Measurements from ENCODE around the gene MCTS1. TPM values are rescaled to one million over a fixed set of nuclear protein-coding genes. Genes with fewer than 3 reads are reported as not detected.
"Not testable (repeated sequence)": the region's sequence is repeated elsewhere in the genome, so short reads cannot be mapped to it uniquely, and the experiment has no call there.

The MCTS1 gene
- 81.7 and 88.3 TPM in 2 replicates for total RNA-seq (2014; rRNA removed; shearing (Covaris generic))

DNA sequence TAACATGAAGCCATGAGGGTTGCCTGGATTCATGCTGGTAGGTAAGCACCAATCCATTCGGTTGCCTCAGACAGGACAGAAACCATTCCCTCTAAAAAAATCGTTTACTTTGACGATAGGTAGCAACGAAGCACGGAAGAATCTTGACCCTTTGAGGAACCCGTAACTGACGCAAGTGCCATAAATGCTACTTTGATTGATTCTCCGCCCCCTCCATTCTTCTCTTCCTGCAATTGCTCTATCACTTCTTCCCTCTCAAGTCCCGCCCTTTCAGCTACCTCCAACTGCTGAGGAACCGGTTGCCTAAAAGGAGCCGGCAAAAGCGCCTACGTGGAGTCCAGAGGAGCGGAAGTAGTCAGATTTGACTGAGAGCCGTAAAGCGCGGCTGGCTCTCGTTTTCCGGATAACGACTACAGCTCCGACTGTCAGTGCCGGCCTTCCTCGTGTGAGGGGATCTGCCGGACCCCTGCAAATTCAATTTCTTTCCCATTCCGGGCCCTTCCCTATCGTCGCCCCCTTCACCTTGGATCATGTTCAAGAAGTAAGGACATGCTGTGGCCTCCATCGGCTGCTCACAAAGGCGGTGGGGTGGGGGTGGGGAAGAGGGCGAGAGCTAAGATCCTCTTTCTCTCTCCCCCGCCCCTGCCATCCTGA lies at the start of gene MCTS1:
MCTS1 (plus strand) TSS at position 395 of the 654 bp plus-strand sequence; CDS start at position 531, 136 bp downstream.
- peak; percentile 91 for DNase-seq (ENCODE audit: low read depth)

GRCh38 chrX:120556251-120556650 lies 47.6 kb upstream of the MCTS1 start:
- DNase-seq (ENCODE audit: low read depth) = no peak

DNA sequence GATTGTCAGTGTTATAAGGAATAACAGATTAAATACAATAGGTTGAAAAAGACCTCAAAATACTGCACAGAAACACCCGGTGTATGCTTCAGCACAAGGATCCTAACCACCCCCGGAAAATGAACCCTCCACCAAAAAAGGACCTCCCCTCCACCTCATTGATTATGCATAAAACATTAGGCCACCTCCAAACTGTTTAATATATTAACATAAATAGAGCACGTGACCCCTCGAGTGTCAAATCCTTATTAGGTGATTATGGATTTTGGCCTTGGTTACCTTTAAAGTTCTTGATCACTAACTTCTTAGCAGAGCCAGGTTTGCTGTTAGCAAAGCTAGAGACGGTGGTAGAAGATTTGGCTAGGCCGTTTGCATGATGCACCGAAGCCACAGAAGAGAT lies 44.1 kb upstream of the MCTS1 start:
- DNase-seq (ENCODE audit: low read depth) = no peak

DNA sequence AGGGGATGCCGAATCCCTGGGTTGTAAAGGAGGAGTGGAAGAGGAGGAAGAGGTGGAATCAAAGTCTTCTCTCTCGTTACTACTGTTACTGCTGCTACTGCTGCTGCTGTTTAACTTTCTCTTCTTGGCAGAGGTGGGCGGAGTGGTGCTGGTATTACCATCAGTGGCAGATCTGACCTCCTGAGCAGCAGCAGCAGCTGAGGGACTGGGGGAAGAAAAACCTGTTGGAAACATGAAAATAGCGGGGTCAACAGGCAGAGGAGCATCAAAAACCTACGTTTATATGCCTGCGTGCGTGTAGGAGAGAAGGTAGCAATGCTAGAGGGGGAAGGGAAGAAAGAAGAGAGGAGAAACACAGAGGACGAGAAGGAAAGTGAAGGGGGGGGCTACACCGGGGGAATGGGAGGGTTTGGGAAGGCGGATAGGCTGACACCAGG lies 43.5 kb upstream of the MCTS1 start:
- DNase-seq (ENCODE audit: low read depth) = peak; percentile 37

DNA sequence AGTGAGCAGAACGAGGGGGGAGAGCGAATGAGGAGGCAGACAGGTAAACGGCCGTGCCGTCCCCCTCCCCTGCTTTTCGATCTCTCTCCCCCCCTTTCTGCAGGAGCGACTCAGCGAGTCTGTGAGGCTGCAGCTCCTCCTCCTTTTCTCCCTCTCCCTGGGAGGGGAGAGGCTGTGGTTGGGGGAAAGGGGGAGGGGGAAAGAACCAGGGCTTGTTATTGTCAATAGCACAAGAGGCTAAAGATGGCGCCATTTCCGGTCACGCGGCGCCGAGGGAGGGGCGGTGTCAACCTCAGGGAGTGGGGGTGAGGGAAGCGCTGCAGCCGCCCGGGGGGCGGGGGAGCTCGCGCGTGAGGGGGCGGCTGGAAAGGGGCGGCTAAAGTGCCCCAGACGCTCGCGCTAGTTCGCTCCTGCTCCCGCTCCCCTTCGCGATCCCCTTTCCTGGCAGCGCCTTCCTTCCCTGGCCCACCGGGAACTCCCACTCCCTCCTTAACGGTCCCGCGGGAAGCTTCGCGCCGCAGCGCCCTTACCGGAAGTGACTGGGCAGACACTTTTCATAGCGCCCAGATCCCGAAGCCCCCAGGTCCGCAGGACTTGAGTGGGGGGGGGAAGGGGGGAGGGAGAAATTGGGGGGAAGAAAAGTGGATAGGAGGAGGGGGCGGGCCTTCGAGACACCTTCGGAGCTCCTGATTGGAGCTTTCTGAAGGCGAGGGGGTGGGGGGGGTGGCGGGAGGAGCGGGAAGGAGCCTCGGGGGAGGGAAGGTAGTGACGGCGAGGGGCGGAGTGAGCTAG lies 42.9 kb upstream of the MCTS1 start, which contains the start of gene CUL4B:
CUL4B (minus strand) TSS at position 121 of the 792 bp plus-strand sequence. CDS start 324 bp downstream, outside the sequence.
- peak; percentile 93 for DNase-seq (ENCODE audit: low read depth)

DNA sequence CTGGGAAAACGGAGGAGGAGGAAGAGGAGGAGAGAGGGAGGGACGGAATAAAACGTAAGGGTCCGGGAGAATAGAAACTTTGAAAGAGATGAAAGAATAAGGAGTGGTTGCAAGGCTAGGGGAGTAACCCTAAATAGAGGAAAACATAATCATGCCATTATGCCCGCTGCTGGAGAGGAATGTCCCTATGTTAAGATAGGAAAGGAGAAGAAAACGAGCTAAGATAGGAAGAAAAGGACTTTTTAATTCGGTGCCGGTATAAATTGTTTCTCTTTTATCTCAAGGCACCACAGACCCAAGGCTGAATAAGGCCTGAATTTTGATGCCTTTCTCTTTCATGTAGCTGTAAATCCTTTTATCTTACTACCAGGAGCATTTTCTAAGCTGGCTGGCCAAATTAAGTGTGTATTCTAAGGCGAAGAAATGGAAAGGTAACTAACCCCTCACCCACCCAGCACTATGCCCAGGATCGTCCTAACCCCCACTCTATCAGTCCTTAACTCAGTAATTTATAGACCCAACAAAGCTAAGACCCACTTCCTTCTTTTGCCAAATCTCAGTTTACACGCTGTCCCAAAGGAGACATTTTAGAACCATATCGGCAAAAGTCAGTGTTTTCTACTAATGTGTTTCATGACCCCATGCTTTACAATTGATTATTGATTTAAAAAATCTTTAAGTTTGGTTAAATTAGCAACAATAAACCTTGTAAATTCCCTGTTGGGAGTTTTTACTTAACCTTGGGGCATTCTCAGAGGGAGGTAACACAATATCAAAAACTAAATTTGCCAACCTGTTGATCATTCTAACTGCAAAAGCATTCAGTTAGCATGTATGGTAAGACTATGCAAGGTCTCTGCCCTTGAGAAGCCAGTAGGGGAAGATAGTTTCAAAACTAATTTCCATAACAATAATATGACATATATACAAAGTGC lies 42.0 kb upstream of the MCTS1 start:
- DNase-seq (ENCODE audit: low read depth) = no peak

DNA sequence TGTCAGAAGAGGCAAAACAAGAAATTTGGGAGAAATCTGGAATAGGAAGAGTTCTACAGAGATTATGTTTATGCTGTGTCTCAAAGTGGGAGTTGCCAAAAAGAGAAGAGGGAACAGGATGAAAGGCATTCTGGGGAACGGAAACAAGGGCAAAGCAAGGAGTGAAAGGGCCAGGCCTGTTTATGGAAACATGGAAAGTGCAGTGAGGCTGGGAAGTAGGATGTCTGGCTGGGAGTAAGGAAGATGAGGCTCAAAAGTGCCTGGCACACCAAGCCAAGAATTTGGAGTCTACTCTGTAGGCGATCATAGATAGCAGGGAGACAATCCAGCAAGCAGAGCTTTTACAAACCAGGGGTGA lies 41.4 kb upstream of the MCTS1 start:
- no peak for DNase-seq (ENCODE audit: low read depth)

GRCh38 chrX:120564925-120565324 lies 39.0 kb upstream of the MCTS1 start:
- DNase-seq (ENCODE audit: low read depth) = no peak

DNA sequence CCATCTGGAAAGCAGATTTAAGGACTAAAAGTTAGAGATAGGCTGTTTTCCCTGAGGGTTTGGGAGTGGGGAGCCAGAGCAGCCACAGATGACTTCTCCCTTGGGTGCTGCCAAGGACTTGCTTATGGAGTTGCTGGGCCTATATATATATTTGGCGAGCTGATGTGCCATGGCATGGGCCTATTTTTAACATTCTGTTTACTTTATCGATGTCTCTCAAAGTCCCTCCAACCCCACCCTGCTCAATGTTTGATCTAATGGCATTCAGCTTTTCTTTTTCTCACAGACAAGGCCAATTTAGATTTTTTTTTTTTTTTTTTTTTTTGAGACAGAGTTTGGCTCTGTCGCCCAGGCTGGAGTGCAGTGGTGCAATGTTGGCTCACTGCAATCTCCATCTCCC lies 37.1 kb upstream of the MCTS1 start:
- no peak for DNase-seq (ENCODE audit: low read depth)

DNA sequence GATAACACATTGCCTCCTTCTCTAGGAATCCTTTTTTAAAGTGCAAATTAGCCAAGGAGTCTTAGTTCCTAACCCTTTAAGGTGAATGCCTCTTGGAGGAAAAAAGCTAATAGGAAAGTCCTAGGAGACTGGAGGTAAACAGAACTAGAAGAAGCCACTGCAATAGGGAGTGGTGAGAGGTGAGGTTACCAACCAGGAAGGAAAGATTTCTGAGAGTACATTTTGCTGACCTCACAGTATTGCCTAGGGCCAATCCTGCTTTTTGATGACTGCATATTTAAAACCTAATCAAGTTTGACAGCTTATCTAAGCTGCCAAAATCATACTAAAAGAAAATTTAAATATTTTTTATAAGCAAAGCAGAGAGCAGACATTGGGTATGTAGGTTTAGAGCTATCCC lies 35.9 kb upstream of the MCTS1 start:
- DNase-seq (ENCODE audit: low read depth) = no peak

DNA sequence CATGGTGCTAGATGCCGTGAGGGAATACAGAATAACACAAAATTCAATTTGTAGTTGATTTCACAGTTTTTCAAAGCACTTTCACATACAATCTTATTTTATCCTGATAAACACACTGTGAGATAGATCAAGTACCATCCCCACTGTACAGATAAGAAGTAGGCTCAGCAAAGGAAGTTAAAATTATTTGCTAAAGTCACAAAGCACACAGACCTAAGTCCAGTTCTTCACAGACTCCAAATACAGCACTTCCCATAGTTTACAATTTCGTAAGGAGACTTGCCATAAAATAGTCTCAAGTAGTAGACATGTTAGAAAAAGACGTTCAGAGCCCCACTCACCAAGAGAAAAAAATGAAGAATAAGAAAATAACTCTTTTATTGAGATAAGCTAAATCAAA lies 35.3 kb upstream of the MCTS1 start:
- DNase-seq (ENCODE audit: low read depth) = no peak

DNA sequence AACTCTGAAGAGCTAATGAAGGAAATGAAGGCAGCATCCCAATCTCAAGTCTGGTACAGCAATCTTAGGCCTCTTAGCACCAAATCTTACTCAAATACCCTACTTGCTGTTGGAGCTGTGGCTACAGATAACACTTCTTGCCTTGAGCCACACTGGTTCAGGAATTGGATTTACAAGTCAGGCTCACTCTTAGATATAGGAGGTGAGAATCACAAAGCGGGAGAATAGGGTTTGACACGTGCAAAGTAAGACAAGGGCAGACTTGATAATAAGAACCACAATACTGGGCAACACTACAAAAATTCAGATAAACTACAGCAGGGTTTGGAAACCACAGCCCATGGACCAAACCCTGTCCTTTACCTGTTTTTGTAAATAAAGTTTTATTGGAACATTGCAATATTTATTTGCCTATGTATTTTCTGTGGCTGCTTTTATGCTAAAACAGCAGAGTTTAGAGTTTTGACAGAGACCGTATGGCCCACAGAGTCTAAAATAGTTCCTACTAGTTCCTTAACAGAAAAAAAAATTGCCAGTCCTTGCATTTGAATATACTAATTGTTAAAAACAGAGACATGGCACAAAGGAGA lies 33.8 kb upstream of the MCTS1 start:
- DNase-seq (ENCODE audit: low read depth) = no peak

- not testable (repeated sequence) for DNase-seq (ENCODE audit: low read depth)
Measured at GRCh38 chrX:120573806-120574205, 30.1 kb upstream of the MCTS1 start.

GRCh38 chrX:120575379-120576114 lies 28.4 kb upstream of the MCTS1 start:
- DNase-seq (ENCODE audit: low read depth) = peak; percentile 3

- DNase-seq (ENCODE audit: low read depth) = no peak
Measured at GRCh38 chrX:120585702-120586101, 18.2 kb upstream of the MCTS1 start.

DNA sequence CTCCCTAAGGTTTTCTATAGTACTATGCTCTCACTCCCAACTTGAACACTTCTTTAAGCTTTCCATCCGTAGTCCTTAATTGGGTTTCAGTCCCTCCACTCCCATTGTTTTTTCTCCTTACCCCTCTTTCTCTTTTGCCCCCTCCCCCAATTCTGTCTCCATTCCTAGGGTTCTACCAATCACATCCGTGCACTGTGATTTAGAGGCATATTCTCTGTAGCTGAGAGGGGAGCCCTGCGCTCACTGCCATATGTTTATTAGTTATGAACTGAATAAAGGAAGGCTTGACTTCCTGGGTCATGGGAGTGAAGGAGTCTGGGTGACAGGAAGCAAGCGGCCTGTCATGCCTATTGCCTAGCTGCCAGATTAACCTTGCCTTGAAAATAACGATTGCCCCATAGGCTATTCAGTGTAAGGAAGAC lies 471 bp downstream of the MCTS1 start:
- peak; percentile 42 for DNase-seq (ENCODE audit: low read depth)

DNA sequence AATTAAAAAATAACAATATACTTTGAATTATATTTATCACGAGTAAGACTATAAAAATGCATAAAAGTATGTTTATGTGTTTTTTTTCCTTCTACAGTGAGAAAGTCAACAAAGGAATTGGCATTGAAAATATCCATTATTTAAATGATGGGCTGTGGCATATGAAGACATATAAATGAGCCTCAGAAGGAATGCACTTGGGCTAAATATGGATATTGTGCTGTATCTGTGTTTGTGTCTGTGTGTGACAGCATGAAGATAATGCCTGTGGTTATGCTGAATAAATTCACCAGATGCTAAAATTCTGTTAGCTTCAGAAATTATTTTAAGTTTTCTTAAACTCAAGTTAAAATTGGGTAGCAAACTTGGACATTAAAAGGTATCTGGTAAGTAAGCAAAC lies 8.2 kb downstream of the MCTS1 start:
- no peak for DNase-seq (ENCODE audit: low read depth)

- DNase-seq (ENCODE audit: low read depth) = no peak
Measured at GRCh38 chrX:120614816-120615215, 10.9 kb downstream of the MCTS1 start.

DNA sequence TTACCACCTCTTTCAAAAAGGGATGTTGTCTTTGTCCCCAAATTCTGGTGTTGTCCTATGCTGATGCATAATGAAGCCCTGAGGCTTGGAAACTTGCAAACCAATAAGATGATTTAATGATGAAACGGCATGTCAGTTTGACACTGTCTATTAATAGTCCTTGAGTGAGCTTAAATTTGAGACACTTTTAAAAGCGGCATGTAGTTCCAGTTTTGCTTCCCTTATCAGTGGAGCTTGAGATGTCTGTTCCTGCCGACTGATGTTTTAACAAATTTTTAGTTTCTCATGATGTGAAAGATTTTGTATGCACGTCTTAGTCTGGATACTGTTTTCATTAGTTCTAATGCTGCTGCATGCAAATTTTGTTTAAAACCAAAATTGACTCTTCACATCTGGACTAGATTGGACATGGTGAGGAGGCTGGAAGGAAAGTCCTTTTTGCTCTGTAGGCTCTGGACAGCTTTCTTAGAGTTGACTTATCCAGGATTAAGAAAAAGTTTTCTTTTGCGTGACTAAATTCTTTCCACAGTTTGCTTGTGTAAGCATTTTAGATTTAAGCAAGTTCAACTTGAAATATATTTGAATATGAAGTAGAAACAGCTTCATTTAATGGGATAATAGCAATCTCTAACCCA lies 14.2 kb downstream of the MCTS1 start:
- DNase-seq (ENCODE audit: low read depth) = no peak

DNA sequence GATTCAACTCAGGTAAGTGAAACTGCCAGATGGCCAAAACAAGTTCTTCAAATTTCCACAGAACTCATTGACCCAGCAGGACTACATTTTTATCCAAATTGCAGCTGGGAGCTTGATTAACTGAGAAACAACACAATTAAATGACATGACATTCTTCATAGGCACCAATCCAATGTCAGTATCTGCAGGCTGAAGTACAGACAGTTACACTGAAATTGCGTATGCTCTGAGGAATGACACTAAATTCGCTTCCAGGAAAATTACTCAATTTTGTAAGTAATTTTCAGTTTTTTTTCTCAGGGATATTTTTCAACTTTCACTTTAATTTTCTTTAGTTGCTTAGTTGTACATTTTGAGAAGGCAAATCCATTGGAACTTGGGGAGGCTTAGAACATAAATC lies 21.5 kb downstream of the MCTS1 start:
- DNase-seq (ENCODE audit: low read depth) = no peak

Data from Daoy (cell line).